Measurements from ENCODE around the gene INTS6L.
A peak's percentile ranks its signal among the peaks of the same experiment; 100 is the strongest.

Gene INTS6L, protein sequence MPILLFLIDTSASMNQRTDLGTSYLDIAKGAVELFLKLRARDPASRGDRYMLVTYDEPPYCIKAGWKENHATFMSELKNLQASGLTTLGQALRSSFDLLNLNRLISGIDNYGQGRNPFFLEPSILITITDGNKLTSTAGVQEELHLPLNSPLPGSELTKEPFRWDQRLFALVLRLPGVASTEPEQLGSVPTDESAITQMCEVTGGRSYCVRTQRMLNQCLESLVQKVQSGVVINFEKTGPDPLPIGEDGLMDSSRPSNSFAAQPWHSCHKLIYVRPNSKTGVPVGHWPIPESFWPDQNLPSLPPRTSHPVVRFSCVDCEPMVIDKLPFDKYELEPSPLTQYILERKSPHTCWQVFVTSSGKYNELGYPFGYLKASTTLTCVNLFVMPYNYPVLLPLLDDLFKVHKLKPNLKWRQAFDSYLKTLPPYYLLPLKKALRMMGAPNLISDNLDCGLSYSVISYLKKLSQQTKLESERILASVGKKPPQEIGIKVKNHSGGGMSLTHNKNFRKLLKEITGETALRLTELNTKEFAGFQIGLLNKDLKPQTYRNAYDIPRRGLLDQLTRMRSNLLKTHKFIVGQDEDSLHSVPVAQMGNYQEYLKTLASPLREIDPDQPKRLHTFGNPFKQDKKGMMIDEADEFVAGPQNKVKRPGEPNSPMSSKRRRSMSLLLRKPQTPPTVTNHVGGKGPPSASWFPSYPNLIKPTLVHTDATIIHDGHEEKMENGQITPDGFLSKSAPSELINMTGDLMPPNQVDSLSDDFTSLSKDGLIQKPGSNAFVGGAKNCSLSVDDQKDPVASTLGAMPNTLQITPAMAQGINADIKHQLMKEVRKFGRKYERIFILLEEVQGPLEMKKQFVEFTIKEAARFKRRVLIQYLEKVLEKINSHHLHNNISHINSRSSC

DNA sequence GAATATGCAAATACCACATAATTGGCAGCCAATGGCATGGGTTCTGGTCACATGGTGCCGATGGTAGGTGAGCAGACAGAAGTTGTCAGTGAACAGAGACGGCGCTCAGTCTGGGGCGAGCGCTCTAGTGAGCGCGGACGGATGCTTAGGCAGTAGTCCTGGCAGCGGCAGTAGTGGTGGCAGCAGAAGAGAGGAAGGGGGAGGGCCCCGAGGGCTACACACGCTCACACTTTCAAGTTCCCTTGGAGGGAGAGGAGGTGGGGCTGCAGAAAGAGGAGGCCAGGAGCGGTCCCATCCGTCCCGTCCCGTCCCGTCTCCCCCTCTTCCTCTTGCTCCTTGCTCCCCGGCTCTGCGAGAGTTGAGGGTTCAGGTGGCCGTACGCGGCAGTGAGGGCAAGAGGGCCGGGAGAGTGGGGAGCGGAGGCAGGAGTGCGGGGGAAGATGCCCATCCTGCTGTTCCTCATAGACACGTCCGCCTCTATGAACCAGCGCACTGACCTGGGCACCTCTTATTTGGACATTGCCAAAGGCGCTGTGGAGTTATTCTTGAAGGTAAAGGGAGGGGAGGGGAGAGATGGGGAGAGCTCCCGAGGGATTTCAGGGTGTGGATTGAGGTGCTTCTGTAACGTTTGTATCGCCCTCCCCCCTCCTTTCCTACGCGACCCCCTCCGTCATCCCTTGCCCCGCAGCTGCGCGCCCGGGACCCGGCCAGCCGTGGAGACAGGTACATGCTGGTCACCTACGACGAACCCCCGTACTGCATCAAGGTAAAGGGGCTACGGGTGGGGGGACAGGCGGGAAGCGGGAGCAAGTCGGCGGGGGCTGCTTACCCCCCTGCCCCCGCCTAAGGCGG, at the start of gene INTS6L:
Gene INTS6L, plus strand, starts transcription at position 108 of the 852 bp plus-strand sequence. Its CDS starts 333 bp downstream, at position 441.
- peak; percentile 54 for DNase-seq

DNA sequence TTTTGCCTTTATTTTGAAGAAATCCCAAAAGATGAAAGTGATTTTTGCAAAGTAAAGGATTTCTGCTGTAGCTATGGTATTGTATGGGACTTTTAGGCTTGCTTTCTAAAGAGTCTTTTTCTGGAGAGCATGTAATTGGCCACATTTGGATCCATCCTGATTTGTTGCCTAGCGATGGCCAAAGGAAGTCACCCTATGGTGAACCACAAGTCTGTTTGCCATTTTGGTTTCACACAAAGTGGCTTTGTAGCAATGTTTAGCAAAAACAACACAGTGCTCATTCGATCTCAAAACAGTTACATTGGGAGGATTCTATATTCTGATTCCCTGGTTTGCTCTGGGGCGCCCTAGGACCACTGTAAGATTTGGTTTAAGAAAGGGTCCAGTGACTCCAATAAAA, 44.1 kb upstream of the INTS6L start:
- DNase-seq = no peak

DNA sequence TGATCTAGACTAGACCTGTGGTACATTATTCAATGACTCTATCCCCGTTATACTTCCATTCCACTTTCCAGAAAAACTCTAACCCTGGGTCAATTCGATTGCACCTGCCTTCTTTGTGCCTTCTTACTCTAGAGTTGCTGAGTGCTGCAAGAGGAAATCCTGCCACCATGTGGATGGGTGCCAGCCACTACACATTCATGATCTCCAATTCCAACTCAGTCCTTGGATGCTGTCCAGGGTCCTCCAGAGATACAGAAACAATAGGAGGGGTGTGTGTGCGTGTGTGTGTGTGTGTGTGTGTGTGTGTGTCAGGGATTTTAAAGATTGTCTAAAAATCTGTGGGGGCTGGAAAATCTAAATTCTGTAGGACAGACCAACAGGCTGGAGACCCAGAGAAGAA, 42.9 kb upstream of the INTS6L start:
- no peak for DNase-seq

DNA sequence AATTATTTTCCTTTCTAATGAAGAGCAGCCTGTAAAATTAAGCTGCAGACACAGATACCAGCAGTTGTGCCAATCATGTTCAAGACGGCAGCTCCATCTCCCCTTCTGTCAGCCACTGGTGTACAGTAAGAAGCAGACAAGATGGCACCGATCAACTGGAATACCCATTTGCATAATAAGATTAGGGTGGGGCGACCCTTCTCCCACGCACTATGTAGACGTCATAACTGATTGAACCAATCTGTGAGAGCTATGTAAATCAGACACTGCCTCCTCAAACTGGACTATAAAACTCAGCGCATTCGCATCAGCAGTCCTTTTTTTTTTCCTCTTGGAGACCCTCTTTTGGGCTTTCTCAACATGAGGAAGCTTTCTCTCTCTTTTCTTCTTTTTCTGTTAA, 40.4 kb upstream of the INTS6L start:
- no peak for DNase-seq

DNA sequence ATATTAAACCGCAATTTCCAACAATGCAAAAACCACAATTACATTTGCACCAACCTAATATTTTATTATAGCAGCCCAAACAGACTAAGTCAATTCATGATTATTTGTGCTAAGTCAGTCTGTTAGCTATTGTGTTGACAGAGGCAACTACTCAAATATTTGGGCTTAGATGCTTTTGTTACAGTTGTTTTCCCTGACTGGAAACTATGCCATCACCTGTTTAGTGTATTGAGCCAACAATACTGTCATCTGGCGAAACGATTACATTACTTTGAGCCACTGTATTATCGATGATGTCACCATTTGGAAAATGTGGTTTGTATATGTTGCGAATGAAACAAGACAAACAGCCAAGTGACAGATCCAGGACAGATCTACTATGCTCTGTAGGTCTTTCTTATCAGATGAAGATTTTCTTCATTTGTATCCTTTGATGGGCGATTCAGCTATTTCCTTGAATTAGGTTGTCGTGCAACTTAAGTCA, 38.7 kb upstream of the INTS6L start:
- DNase-seq = no peak

DNA sequence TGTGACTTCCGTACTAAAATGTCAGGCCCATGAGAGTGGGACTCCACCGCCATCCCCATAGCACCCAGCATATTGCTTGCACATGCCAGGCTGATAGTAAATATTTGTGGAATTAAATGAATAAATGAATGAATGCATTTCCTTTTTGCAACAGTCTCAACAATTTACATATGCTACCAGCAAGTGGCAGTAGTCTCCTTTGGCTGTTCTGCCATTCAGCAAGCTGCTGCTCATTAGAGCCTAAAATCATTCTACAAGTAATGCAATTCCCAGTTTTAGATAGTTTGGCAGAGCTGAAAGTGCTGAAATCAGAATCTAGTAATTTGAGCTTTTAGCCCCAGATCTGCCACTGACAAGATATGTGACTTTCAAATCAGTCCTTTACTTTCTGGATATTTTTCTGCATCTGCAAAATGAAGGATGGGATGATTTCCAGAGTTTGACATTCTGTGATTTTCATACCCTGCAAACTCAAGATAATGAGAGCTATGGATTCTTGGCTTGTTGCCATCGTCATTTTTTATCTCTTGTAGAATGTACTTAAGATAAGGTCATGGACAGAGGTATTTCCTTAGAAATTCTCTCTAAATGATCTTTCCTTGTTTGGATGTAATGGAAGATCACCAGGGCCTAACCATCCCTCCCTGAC, 35.7 kb upstream of the INTS6L start:
- peak; percentile 3 for DNase-seq

DNA sequence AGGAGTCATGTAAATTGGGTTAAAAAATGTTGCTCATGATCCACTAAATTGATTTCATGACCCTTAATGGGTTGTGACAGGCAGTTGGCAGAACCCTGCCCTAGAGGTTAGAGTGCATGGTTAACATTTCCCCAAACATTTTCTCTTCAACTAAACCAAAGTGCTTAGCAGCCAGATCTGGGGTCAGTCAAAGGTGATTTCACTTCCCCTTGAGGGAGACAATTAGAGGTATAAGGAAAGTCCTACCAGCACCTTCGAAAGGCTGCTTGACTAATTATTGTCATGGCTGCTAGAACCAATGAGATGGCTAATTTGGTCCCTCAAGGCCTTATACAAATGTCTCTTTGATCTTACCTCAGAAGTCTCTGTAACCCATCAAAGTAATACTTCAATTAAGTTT, 30.9 kb upstream of the INTS6L start:
- DNase-seq = no peak

DNA sequence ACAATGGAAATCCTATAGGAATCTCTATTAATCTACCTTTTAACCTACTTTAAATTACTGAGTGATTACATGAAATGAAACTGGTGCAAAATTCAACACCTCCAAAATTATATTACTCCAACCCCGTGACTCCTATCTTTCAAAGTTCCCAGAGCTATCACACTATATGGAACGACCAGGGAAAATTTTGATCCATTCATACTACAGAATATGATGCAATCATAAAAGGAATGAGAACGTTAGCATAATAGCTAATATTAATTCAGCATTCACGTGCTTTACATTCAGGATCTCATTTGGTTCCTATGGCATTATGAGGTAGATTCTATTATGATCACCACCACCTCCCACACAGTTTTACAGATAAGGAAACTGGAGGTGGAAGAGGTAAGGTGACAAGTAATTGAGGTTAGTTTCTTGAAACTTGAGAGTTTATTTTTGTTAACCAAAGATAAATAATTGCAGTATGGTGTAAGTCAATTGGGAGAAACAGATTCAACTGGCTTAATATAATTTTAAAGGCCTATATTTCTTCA, 29.4 kb upstream of the INTS6L start:
- no peak for DNase-seq

DNA sequence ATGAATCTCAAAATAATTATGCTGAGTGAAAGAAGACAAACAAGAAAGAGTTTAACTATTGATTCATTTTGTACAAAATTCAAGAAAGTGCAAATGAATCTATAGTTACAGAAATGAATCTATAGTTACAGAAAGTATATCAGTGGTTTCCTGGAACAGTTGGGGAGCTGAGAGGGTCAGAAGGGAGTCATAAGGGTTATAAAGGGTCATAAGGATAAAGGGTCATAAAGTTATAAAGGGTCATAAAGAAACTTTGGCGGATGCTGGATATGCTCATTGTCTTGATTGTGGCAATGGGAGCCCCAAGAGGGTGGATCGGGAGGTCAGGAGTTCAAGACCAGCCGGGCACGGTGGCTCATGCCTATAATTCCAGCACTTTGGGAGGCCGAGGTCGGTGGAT, 26.0 kb upstream of the INTS6L start:
- no peak for DNase-seq

DNA sequence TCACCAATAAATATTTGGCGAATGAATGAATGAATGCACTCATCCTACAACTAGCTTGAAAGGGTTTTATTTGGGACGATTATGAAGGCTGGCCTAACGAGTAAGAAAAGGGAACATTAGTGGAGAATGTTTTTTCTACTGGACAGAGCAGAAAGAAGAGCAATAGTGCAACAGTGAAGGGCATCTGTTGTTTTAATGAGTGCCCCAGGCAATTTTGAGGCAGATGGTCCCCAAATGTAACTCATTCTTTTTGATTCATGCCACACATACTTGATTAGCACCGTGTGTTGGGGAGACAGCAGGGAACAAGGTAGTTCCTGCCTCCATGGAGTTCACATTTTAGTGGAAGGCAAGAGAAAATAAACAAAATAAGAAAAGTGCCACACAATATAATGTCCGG, 22.7 kb upstream of the INTS6L start:
- no peak for DNase-seq

DNA sequence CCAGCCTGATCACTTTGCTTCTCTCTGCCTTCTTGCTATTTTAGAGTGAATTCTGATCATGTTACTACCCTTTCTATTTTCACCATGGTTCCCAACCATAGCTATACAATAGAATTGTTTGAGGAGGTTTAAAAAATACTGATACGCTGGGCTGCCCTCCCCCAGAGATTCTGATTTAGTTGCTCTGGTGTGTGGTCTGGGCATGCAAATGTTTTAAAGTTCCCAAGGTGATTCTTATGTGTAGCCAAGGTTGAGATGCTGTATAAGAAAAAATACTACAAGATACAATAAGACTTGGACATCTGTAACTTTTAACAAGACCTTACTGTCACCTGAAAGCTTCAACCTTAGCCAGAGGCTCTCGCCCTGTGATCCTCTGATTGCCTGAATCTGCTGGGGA, 22.2 kb upstream of the INTS6L start:
- no peak for DNase-seq

DNA sequence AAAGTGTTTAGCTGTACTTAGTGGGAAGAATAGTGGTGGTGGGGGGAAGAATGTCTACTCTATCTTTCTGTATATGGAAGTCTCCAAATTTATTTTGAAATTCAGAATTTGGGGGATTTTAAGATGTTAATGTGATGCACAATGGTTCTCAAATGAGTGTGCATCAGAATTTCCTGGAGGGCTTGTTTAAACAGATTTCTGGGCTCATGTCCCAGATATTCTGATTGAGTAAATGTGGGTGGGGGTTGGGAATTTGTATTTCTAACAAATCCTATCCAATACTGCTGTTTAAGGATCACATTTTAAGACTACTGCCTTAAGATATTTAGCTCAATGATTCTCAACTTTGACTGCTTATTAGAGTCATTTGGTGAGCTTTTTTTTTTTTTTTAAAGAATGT, 15.1 kb upstream of the INTS6L start:
- DNase-seq = no peak

DNA sequence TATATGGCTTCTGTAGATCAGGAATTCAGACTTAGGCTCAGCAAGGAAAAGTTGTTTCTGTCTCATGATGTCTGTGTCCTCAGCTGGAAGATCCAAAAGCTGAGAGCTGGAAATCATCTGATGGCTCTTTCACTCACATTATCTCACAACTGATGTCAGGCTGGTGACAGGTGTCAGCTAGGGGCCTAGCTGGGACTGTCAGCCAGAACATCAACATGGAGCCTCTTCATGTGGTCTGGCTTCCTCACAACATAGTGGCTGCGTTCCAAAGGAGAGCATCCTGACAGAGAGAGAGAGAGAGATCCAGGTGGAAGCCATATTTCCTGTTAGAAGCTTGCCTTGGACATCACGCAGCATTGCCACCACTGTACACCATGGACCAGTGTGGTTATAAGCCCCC, 10.6 kb upstream of the INTS6L start:
- DNase-seq = no peak

DNA sequence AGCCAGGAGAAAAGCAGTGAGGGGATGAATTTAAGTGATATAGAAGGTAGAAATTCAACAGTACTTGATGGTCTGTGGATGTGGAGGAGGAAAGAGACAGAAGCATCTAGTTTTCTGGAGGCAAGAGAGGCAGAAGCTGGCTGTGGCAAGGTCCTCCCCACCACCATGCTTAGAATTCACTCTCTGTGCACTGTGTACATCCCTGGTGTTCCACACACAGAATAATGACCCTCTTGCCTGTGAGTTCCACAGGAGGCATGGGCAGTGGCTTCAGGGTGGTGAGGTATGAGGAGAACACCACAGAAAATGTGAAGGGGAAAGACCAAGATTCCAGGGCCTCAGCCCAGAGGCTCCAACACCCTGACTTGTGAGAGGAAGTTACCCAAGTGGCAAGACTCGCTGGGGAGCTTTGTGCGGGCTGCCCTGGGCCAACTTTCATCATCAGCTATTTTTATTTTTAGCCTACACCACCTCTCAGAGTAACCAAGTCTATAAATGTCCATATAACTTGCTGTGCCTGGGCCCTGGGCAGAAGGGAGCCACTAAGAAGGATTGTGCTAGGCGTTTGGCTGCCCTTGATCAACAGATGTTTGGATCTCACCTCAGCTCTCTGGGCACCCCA, 7.8 kb upstream of the INTS6L start:
- no peak for DNase-seq

DNA sequence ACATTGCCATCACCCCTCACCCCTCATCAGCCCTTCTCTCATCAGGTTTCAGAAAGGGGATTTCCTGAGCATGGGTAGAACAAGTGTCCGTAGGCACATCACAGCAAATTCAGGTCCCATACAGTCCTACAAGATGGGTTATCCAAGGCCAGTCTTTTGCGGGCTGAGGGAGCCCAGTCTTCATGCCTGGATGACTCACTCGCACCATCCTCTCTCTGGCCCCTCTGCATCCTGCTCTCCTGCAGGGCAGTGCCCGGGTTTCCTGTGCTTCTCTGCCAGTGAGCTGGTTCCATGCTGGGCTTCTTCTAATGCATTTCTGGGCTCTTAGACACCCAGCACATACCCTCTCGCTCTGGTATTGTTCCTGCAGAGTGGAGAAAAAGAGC, 7.3 kb upstream of the INTS6L start:
- DNase-seq = no peak

DNA sequence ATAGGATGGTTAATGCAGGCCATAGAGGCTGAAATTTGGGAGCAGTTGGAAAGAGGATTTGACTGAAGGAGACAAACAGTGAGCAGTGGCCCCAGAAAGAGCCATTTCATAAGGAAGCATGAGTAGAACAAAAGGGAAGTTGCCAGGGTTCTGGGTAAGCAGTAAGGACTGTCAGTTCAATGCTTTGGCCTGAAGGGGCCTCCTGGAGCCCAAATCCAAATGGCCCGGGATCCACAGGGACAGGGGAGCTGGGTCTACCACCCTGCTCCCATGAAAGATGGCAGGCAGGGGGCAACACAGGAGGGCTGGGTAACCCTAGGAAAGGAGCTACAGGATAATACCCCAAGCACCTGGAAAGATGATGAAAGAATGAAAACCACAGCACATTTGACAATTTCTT, 4.1 kb upstream of the INTS6L start:
- DNase-seq = no peak

DNA sequence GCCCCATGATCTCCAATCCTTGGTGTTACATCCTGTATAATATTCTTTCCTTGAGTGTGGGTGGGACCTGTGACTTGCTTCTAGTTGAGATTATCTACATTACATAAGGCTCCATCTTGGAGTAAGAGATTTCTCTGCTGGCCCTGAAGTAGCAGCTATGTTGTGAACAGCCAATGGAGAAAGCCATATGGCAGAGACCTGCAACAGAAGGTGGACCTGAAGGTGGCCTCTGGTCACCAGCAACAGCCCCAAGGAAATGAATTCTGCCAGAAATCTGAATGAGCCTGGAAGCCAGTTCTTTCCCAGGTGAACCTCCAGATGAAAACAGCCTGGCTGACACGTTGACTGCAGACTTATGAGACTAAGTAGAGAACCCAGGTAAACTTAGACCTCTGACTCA, 2.3 kb upstream of the INTS6L start:
- DNase-seq = no peak

DNA sequence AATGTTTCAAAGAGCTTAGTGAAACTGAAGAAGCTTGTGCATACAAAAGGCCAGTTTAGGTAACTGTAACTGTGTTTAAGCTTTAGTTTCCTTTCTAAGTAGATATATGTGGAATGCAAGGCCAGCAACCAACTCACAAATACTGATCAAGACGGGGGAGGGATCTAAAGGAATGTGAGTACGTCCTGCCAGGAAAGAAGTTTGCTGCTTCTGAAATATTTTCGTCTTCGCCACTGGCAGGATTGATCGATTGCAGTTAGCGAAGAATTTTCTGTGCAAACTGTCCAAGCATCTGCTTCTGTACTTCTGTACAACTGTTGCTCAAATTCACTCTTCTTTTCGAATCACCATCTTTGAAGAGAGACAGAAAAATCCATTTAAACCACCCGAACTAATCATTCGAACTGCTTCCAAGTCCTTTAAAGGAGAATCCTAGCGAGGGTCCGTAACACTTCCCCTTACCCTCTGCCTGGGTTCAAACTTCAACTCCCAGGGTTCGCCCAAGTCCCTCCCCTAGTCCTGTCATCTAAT, 373 bp upstream of the INTS6L start:
- DNase-seq = no peak

DNA sequence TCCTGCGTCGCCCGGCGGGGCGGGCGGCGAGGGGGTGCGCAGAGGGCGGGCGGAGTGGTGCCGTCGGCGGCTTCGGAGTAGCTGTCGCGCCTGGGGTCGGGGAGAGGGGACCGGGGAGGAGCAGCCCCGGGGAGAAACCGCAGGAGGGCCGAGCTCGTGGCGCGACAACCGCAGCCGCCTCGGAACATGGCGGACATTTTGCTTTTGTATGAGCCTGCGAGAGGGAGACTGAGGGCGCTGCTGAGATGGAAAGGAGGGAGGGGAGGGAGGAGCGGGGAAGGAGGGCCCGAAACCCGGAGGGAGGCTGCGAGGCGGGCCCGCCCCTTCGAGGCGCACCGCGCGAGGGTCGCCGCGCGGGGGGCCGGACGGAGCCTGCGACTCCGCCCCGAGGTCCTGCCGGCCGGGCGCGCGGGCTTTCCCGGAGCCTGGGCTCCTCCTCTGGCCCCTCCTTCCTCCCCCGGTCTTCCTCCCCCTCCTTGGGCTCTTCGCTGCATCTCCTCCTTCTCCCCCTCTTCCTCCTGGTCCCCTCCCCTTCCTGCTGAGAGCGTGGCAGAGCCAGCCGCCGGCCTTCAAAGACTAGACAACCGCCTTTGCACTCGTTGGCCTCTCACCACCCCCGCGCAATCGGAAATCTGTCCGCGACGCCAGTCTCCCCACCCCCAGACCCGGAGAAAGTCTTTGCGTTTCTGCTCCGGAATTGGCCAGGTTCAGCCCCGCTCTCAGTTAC, 1.1 kb downstream of the INTS6L start:
- peak; percentile 42 for DNase-seq

DNA sequence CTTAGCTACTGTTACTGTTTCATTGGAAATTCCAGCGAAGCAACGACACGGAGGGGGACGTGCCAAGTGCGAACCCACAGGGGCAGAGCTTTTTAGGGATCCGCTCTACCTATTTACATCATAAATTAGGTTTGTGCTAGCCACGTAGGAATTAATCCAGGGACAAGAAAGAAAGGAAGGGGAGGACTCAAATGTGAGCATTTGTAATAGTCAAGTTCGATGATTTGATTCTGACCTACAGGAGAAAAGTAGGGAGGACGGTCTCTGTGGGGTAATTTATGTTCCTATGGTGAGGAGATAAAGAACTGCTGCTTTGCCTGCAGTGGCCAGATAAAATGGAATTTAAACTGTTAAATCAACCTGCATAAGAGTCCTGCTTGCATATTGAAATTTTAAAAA, 1.7 kb downstream of the INTS6L start:
- DNase-seq = no peak

Data from amniotic stem cell (primary cell).